AG04449 (cell line): ENCODE data around the gene PPP2R5E.

Source experiments
- CTCF ChIA-PET: fragments of 350-600 bp; formaldehyde crosslinking; extraction: SDS; loops from one replicate; lab custom pipeline; 2021; ENCODE audit warnings: antibody characterized with exemption; lab: Yijun Ruan, JAX
- POLR2A ChIA-PET: fragments of 400-600, 350-600 bp; formaldehyde crosslinking; extraction: SDS; loops from one replicate; lab custom pipeline; 2020; ENCODE audit warnings: antibody characterized with exemption, inconsistent platforms; lab: Yijun Ruan, JAX
- DNase-seq: peaks from one replicate; pipeline ENCODE4 v3.0.0-alpha.2; 2010; ENCODE audit warnings: low read depth, low spot score
- H3K4me3 ChIP-seq: 2 replicates; pipeline ENCODE4 v1.5.1; 2011; ENCODE audit warnings: low read depth, mild to moderate bottlenecking, control low read depth, low read length
- CTCF ChIP-seq: IDR thresholded peaks from one replicate; pipeline ENCODE4 v1.5.1; 2011; ENCODE audit warnings: mild to moderate bottlenecking, moderate library complexity, low read length, control low read depth, inconsistent platforms; ENCODE audit not compliant: insufficient read depth; ENCODE audit errors: missing control alignments

Gene PPP2R5E

GRCh38 chr14:63564318-63564717, 21.1 kb upstream of the PPP2R5E start:
- ChIA-PET CTCF (interaction anchor here (1.5 kb wide), 1 partner anchor 176 kb away, joined by 3 read pairs; no protein-coding TSS in a partner anchor), POLR2A (no interaction called here)
- no peak overlapping the region for H3K4me3 ChIP-seq
- TF ChIP-seq CTCF, result no peak
- DNase-seq, result no peak

DNA sequence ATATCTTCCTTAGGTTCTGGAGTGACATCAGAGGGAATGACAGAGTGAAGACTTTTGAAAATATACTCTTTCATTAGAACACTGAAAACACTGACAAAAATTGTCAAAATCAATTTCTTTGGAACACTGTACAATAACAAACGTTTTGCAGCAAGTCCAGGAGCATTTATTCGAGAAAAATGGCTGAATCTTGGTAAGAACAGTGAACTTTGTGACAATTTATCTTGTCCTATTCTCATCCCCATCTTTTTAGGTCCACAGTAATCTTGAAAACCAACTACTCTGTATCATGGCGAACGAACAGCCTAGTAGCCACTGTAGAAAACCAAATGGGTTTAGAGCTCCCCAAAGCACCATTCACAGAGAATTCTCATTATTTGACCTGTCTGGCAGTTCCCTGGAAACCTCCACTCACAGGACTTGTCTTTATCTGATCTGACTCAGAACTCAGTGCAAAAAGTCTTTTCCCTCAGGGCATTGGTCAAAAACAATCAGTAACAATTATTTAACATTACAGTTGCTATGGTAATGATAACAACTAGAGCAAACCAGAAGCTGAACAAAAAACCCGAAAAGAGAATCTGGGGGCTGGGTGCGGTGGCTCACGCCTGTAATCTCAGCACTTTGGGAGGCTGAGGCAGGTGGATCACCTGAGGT, 20.3 kb upstream of the PPP2R5E start:
- no peak overlapping the region for H3K4me3 ChIP-seq
- ChIA-PET CTCF (no interaction called here), POLR2A (no interaction called here)
- no peak for TF ChIP-seq CTCF
- DNase-seq, result no peak

DNA sequence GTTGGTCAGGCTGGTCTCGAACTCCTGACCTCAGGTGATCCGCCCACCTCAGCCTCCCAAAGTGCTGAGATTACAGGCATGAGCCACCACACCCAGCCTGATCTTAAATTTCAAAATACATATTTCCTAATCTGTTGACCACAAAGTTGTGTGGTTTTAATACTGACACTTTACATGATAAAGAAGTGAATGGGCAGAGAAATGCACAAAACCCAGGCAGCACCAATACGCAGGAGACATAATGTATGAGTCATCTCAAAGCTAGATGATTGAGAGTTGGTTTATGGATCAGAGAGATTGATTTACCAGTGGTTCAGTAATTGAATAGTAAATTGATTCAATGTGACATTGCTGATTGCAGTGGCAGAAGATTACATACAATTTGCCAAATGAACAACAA, 19.2 kb upstream of the PPP2R5E start:
- CTCF ChIA-PET, result interaction anchor here (1.4 kb wide), 1 partner anchor 9 kb away, joined by 4 read pairs; no protein-coding TSS in a partner anchor
- H3K4me3 ChIP-seq, result no peak overlapping the region
- POLR2A ChIA-PET, result no interaction called here
- DNase-seq, result no peak
- TF ChIP-seq CTCF, result no peak

- no peak for TF ChIP-seq CTCF
- no peak overlapping the region for H3K4me3 ChIP-seq
- CTCF ChIA-PET, result interaction anchor here (1.0 to 3.1 kb wide), 2 partner anchors 10 to 11 kb away, joined by 3 to 11 read pairs; partner anchors contain the start of gene PPP2R5E
- POLR2A ChIA-PET, result no interaction called here
- no peak for DNase-seq
These were observed 12.4 kb upstream of the PPP2R5E start for GRCh38 chr14:63555572-63555971.

DNA sequence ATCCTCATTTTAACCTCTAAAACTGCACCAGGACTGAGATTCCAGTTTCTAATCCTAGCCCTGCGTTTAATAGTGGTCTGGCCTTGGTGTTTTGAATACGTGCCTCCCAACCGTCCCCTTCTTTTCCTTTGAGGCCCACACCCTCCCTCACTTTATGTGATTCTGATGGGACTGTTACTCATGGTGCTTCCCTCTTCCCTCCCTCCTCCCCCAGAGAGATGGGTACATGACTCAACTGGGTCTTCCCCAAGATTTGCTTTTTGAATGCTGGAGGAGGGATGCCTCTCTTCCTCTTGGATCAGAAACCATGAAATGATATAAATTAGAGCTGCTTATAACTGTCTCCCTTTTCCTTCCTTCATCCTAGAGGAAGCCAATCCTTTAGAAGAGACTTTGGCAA, 8.2 kb upstream of the PPP2R5E start:
- no peak overlapping the region for H3K4me3 ChIP-seq
- no peak for DNase-seq
- TF ChIP-seq CTCF, result no peak
- ChIA-PET CTCF (interaction anchor here (1.0 kb wide), 1 partner anchor 8 kb away, joined by 3 read pairs; no protein-coding TSS in a partner anchor), POLR2A (no interaction called here)

GRCh38 chr14:63547798-63548335, 4.7 kb upstream of the PPP2R5E start:
- no peak for TF ChIP-seq CTCF
- ChIA-PET CTCF (interaction anchor here (0.6 to 1.6 kb wide), 2 partner anchors 223 to 1031 kb away, joined by 3 to 5 read pairs; no protein-coding TSS in a partner anchor), POLR2A (no interaction called here)
- H3K4me3 ChIP-seq, result no peak overlapping the region
- no peak for DNase-seq
